GM12892 (cell line): ENCODE measurements around the gene CPB2.

ENCODE experiments used
- POLR2A ChIP-seq: IDR thresholded peaks from 2 replicates; pipeline ENCODE4 v1.6.1; 2011; ENCODE audit warnings: low read depth, low read length, control low read depth
- POLR2AphosphoS5 ChIP-seq: IDR thresholded peaks from 2 replicates; pipeline ENCODE4 v1.6.1; 2011; ENCODE audit warnings: low read depth, low read length, control low read depth
- TAF1 ChIP-seq: IDR thresholded peaks from 2 replicates; pipeline ENCODE4 v1.6.1; 2011; ENCODE audit warnings: low read depth, mild to moderate bottlenecking, control low read depth, low read length, borderline replicate concordance

- TF ChIP-seq POLR2A, result no peak
- no peak for TF ChIP-seq TAF1
- no peak for TF ChIP-seq POLR2AphosphoS5
Measured at GRCh38 chr13:46076827-46077226, 28.0 kb downstream of the CPB2 start.
